H1 (cell line): Measurements from ENCODE around the gene CAPZA2.

Source experiments
- CTCF ChIP-seq, 3 experiments: IDR thresholded peaks; 1 replicate in 2 of 3; 2 replicates in 1 of 3; pipeline versions ENCODE4 v1.5.1 to v1.6.1; 2011; ENCODE audit warnings: low read length in 3 of 3, mild to moderate bottlenecking in 3 of 3, inconsistent platforms in 2 of 3, low read depth in 1 of 3, moderate library complexity in 1 of 3; ENCODE audit not compliant: insufficient read depth in 1 of 3; ENCODE audit errors: control extremely low read depth in 1 of 3
- MAX ChIP-seq: IDR thresholded peaks from 2 replicates; pipeline ENCODE4 v1.6.1; 2012; ENCODE audit warnings: inconsistent platforms
- POLR2A ChIP-seq, 2 experiments: IDR thresholded peaks; 1 replicate in 1 of 2; 2 replicates in 1 of 2; pipeline ENCODE4 v1.6.1; 2011; ENCODE audit warnings: low read depth in 2 of 2, low read length in 2 of 2, mild to moderate bottlenecking in 2 of 2; ENCODE audit errors: control extremely low read depth in 1 of 2
- POLR2AphosphoS5 ChIP-seq: IDR thresholded peaks from 2 replicates; pipeline ENCODE4 v1.6.1; 2011; ENCODE audit warnings: low read depth, low read length

- TF ChIP-seq CTCF (IDR thresholded peaks at IDR 0.05; ENCODE audit: control extremely low read depth in 1 of 3, insufficient read depth in 1 of 3, low read depth in 1 of 3, low read length in 3 of 3) (no peak), POLR2A (IDR thresholded peaks at IDR 0.05; ENCODE audit: control extremely low read depth in 1 of 2, low read depth in 2 of 2, low read length in 2 of 2) (no peak), POLR2AphosphoS5 (no peak), MAX (no peak)
Measured at GRCh38 chr7:116851175-116851574, 11.2 kb upstream of the CAPZA2 start.
